Activated naive CD4-positive, alpha-beta T cell treated with anti-CD3 and anti-CD28 coated beads, Interleukin-2, amount 50 U/mL, for 72 hours (primary cell): ENCODE measurements around the gene WASL. TPM values are rescaled to one million over a fixed set of nuclear protein-coding genes. Genes with fewer than 3 reads are reported as not detected.

Source experiments
- ATAC-seq, 2 donors: fragments of 150-1000 bp; cut with Tn5 transposase; 2 replicates each; pipeline ENCODE4 v1.10.0; 2021; ENCODE audit warnings: mild to moderate bottlenecking in 2 of 2, moderate library complexity in 2 of 2
- DNase-seq, 2 donors: peaks; one replicate each; pipeline ENCODE4 v3.0.0; 2021 to 2022; ENCODE audit warnings: low spot score in 2 of 2
- H3K27ac Mint-ChIP-seq, 2 donors: one replicate each; pipeline ENCODE4 v1.8.0; 2022; ENCODE audit warnings: mild to moderate bottlenecking in 2 of 2, mixed read lengths in 2 of 2
- H3K36me3 Mint-ChIP-seq, 2 donors: one replicate each; pipeline ENCODE4 v1.8.0; 2022; ENCODE audit warnings: mixed read lengths in 2 of 2
- H3K9me3 Mint-ChIP-seq, 2 donors: one replicate each; pipeline ENCODE4 v1.8.0; 2022; ENCODE audit warnings: mixed read lengths in 2 of 2
- total RNA-seq, 2 donors: library from RNA; stranded (reverse); gene quantifications; one replicate each; pipeline ENCODE4 v1.2.3, GENCODE V29; 2022

WASL gene
- total RNA-seq, 2 donors from 2014 or later = 5.3 to 7.8 TPM

GRCh38 chr7:123662755-123663154 is 86.0 kb downstream of the WASL start:
- no peaks in the 10 kb centered on the region for H3K36me3 Mint-ChIP-seq
- no peak for DNase-seq
- H3K27ac Mint-ChIP-seq = no peak overlapping the region
- ATAC-seq = no peak
- H3K9me3 Mint-ChIP-seq = no peaks in the 10 kb centered on the region

- no peaks in the 10 kb centered on the region for H3K9me3 Mint-ChIP-seq
- DNase-seq (no peak), ATAC-seq (no peak)
- H3K36me3 Mint-ChIP-seq = no peaks in the 10 kb centered on the region
- no peak overlapping the region for H3K27ac Mint-ChIP-seq
Observed at GRCh38 chr7:123662293-123662692, 86.5 kb downstream of the WASL start.

GRCh38 chr7:123661765-123662164 is 87.0 kb downstream of the WASL start:
- no peak for DNase-seq
- H3K9me3 Mint-ChIP-seq = no peaks in the 10 kb centered on the region
- H3K36me3 Mint-ChIP-seq = no peaks in the 10 kb centered on the region
- no peak overlapping the region for H3K27ac Mint-ChIP-seq
- ATAC-seq = no peak

- no peaks in the 10 kb centered on the region for H3K36me3 Mint-ChIP-seq
Observed at GRCh38 chr7:123660514-123661354, 88.1 kb downstream of the WASL start.

GRCh38 chr7:123658023-123658422 is 90.8 kb downstream of the WASL start:
- Mint-ChIP-seq H3K9me3 (no peaks in the 10 kb centered on the region), H3K36me3 (no peaks in the 10 kb centered on the region), H3K27ac (no peak overlapping the region)
- no peak for DNase-seq
- no peak for ATAC-seq

More at GRCh38 chr7:123660514-123661354, 88.1 kb downstream of the WASL start:
- DNase-seq (no peak), ATAC-seq (no peak)
- Mint-ChIP-seq H3K27ac (peak overlapping the region in 1 of 2 donors; percentile 30), H3K9me3 (no peaks in the 10 kb centered on the region)

- no peak for ATAC-seq
- H3K27ac Mint-ChIP-seq = no peak overlapping the region
- H3K9me3 Mint-ChIP-seq = no peaks in the 10 kb centered on the region
- no peaks in the 10 kb centered on the region for H3K36me3 Mint-ChIP-seq
- no peak for DNase-seq
Observed at GRCh38 chr7:123657304-123657685, 91.5 kb downstream of the WASL start.

GRCh38 chr7:123656544-123657303 is 92.1 kb downstream of the WASL start:
- Mint-ChIP-seq H3K27ac (no peak overlapping the region), H3K36me3 (no peaks in the 10 kb centered on the region), H3K9me3 (no peaks in the 10 kb centered on the region)
- DNase-seq (no peak), ATAC-seq (no peak)

GRCh38 chr7:123655614-123656013 is 93.2 kb downstream of the WASL start, which contains the start of gene LMOD2:
Gene LMOD2, plus strand, starts transcription at chr7:123655866. Its CDS starts 98 bp downstream, at chr7:123655964.
- H3K36me3 Mint-ChIP-seq = no peaks in the 10 kb centered on the region
- no peak within 1 kb of the TSS for H3K27ac Mint-ChIP-seq
- H3K9me3 Mint-ChIP-seq = no peaks in the 10 kb centered on the region
- DNase-seq = no peak
- ATAC-seq = no peak

- H3K27ac Mint-ChIP-seq = no peak overlapping the region
- ATAC-seq (no peak), DNase-seq (no peak)
- no peaks in the 10 kb centered on the region for H3K9me3 Mint-ChIP-seq
- H3K36me3 Mint-ChIP-seq = no peaks in the 10 kb centered on the region
Observed at GRCh38 chr7:123653162-123653561, 95.6 kb downstream of the WASL start.

GRCh38 chr7:123652406-123652805 is 96.4 kb downstream of the WASL start:
- no peak overlapping the region for H3K27ac Mint-ChIP-seq
- no peaks in the 10 kb centered on the region for H3K36me3 Mint-ChIP-seq
- H3K9me3 Mint-ChIP-seq = no peaks in the 10 kb centered on the region
- no peak for ATAC-seq
- DNase-seq = no peak

GRCh38 chr7:123650595-123650994 is 98.2 kb downstream of the WASL start:
- ATAC-seq (no peak), DNase-seq (no peak)
- Mint-ChIP-seq H3K36me3 (no peaks in the 10 kb centered on the region), H3K9me3 (no peaks in the 10 kb centered on the region), H3K27ac (no peak overlapping the region)

GRCh38 chr7:123649964-123650363 is 98.8 kb downstream of the WASL start:
- no peaks in the 10 kb centered on the region for H3K9me3 Mint-ChIP-seq
- ATAC-seq (no peak), DNase-seq (no peak)
- no peak overlapping the region for H3K27ac Mint-ChIP-seq
- no peaks in the 10 kb centered on the region for H3K36me3 Mint-ChIP-seq

- Mint-ChIP-seq H3K27ac (no peak overlapping the region), H3K9me3 (no peaks in the 10 kb centered on the region), H3K36me3 (no peaks in the 10 kb centered on the region)
- no peak for ATAC-seq
- no peak for DNase-seq
Observed at GRCh38 chr7:123647106-123647730, 101.6 kb downstream of the WASL start.

- Mint-ChIP-seq H3K27ac (no peak overlapping the region), H3K36me3 (no peaks in the 10 kb centered on the region), H3K9me3 (no peaks in the 10 kb centered on the region)
- no peak for ATAC-seq
- DNase-seq = no peak
Observed at GRCh38 chr7:123645516-123645915, 103.3 kb downstream of the WASL start.

GRCh38 chr7:123643495-123644441 is 105.0 kb downstream of the WASL start:
- DNase-seq = no peak
- no peak for ATAC-seq
- Mint-ChIP-seq H3K27ac (no peak overlapping the region), H3K9me3 (no peaks in the 10 kb centered on the region), H3K36me3 (no peaks in the 10 kb centered on the region)

- Mint-ChIP-seq H3K36me3 (no peaks in the 10 kb centered on the region), H3K9me3 (no peaks in the 10 kb centered on the region), H3K27ac (no peak overlapping the region)
- ATAC-seq = no peak
- DNase-seq = no peak
Observed at GRCh38 chr7:123641901-123642300, 106.9 kb downstream of the WASL start.
